ENCODE data around the gene PNP.

PNP gene

DNA sequence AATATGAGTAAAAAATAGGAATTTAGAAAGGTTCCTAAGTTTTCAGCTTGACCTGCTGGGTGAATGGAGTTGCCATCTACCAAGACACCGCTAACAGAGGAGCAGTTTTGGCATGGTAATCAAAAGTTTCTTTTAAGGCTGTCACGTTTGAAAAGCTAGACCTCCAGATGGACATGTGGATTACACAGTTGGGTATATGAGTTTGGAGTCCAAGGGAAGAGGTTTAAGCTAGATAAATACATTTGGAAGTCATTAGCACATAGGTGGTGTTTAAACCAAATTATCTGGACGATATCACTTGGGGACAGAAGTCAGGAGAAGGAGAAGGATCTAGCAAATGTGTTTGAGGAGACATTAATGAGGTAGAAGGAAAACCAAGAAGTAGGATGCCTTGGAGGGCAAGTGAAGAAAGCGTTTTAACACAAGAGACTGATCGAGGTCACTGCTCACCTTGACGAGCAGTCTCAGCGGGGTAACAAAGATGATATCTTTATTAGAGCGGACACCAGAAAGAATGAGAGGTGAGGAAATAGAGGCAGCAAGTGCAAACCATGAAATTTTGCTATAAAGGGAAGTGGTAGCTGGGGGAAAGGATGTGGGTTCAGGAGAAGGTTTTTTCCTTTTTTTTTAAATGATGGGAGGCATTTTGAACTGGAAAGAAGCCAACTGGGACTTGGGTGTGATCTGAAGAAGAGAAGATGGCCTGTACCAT, 17.6 kb downstream of the PNP start:
- FAIRE-seq (peak; percentile 45), DNase-seq (ENCODE audit: insufficient read length, low spot score) (no peak)
- no peak; the same call in 1 of the 2 replicates for TF ChIP-seq SPI1 (IDR thresholded peaks at IDR 0.05; ENCODE audit: low read depth, low read length)
- no peak for TF ChIP-seq TAF1 (IDR thresholded peaks at IDR 0.05; ENCODE audit: low read depth, low read length)
- TF ChIP-seq POLR2A (IDR thresholded peaks at IDR 0.05; ENCODE audit: low read depth, low read length), result no peak
- TF ChIP-seq POLR2AphosphoS5 (IDR thresholded peaks at IDR 0.05; ENCODE audit: low read depth, low read length), result no peak
- TF ChIP-seq PAX5 (IDR thresholded peaks at IDR 0.05; ENCODE audit: insufficient read depth, low read length, severe bottlenecking), result no peak

DNA sequence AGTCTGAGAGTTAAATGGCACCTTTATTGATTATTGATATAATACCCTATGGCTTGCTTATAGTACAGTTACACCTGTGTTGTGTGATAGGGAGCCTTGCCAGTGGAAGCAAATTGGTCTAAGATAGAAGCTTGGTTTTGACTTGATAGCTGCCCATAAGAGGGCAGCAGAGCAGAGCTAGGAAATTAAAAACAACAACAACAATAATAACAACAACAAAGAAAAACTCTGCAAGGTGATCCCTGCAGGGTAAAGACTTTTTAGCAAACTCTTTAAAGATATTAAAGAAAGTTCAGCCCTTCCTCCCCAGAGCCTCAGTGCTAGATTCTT, 18.2 kb downstream of the PNP start:
- TF ChIP-seq SPI1 (IDR thresholded peaks at IDR 0.05; ENCODE audit: low read depth, low read length) (no peak), POLR2AphosphoS5 (IDR thresholded peaks at IDR 0.05; ENCODE audit: low read depth, low read length) (no peak), POLR2A (IDR thresholded peaks at IDR 0.05; ENCODE audit: low read depth, low read length) (no peak), POU2F2 (IDR thresholded peaks at IDR 0.05; ENCODE audit: low read depth, low read length) (no peak), PAX5 (IDR thresholded peaks at IDR 0.05; ENCODE audit: insufficient read depth, low read length, severe bottlenecking) (no peak), TAF1 (IDR thresholded peaks at IDR 0.05; ENCODE audit: low read depth, low read length) (no peak)
- no peak for DNase-seq (ENCODE audit: insufficient read length, low spot score)
- FAIRE-seq, result no peak

DNA sequence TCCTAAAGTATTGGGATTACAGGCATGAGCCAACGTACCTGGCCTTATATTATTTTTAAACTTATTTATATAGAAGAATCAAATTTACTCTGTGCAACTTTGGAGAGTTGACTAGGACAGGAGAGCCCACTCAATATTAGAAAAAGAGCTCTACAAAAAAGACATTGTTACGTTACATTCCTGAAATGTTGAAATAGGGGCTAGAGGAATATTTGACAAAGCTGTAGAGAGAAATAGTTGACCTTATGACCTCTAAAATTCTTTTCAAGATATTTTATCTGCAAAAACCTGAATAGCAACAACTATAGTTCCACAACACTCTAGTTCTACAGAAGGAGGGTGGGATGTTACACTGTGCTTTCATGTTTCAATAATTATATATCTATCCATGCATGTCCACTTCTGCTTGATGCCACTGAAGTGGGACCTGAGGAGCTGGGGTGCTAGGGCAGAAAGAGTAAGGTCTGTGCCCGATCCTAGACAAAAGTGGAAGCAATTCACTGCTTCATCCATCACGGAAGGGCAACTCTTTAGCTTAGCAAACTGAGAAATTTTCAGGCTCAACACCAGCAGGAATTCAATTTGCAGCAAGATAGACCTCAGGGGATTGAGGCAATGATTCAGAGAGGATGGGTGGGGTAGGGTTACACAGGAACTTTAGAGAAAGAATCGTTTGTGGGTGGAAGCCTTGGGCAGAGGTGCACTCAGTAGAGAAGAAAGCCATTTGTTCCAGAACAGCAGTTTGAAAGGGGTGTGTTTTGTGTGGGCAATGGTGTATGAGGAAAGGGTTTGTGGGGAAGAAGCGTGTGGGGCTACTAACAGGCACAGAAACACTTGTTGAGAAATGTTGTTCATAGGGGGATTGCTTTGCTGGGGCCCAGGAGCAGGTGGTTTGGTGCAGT, 20.1 kb downstream of the PNP start:
- no peak for TF ChIP-seq POLR2A (IDR thresholded peaks at IDR 0.05; ENCODE audit: low read depth, low read length)
- no peak for TF ChIP-seq POU2F2 (IDR thresholded peaks at IDR 0.05; ENCODE audit: low read depth, low read length)
- TF ChIP-seq PAX5 (IDR thresholded peaks at IDR 0.05; ENCODE audit: insufficient read depth, low read length, severe bottlenecking), result no peak
- no peak for TF ChIP-seq SPI1 (IDR thresholded peaks at IDR 0.05; ENCODE audit: low read depth, low read length)
- no peak for TF ChIP-seq TAF1 (IDR thresholded peaks at IDR 0.05; ENCODE audit: low read depth, low read length)
- TF ChIP-seq POLR2AphosphoS5 (IDR thresholded peaks at IDR 0.05; ENCODE audit: low read depth, low read length), result no peak
- DNase-seq (ENCODE audit: insufficient read length, low spot score) (no peak), FAIRE-seq (peak; percentile 79)

DNA sequence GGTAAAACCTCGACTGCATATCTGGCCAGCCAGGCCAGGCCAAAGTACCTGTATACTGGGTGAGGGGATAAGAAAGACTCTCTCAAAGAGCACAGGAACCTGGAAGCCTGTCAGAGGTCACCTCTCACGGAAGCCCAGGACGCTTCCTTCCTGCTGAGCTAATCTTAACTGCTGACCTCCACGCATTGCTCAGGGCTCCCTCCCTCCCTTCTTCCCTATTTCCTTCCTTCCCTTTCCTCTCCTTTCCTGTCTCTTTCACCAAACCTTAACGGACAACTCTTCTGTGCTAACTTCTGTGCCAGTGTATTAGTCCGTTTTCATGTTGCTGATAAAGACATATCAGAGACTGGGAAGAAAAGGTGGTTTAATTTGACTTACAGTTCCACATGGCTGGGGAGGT, 21.4 kb downstream of the PNP start:
- DNase-seq (ENCODE audit: insufficient read length, low spot score), result no peak
- FAIRE-seq, result no peak
- TF ChIP-seq POU2F2 (IDR thresholded peaks at IDR 0.05; ENCODE audit: low read depth, low read length) (no peak), POLR2A (IDR thresholded peaks at IDR 0.05; ENCODE audit: low read depth, low read length) (no peak), PAX5 (IDR thresholded peaks at IDR 0.05; ENCODE audit: insufficient read depth, low read length, severe bottlenecking) (no peak), POLR2AphosphoS5 (IDR thresholded peaks at IDR 0.05; ENCODE audit: low read depth, low read length) (no peak), TAF1 (IDR thresholded peaks at IDR 0.05; ENCODE audit: low read depth, low read length) (no peak), SPI1 (IDR thresholded peaks at IDR 0.05; ENCODE audit: low read depth, low read length) (no peak)

DNA sequence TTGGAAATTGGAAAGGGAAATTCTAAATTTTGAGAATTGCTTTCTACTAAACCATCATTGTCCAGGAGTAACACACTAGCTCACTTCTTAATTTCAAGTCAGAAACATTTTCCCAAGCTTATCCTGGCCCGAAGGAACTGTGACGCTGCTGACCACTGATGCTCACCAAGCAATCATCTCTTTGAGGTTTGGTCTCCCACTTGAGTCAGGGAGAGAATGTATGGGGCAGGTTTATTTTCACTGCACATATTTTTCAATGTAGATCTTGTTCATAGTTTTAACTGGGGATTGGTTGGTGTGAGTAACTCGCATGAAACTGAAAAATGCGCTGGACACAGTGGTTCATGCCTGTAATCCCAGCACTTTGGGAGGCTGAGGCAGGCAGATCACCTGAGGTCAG, 23.3 kb downstream of the PNP start:
- no peak for TF ChIP-seq POLR2AphosphoS5 (IDR thresholded peaks at IDR 0.05; ENCODE audit: low read depth, low read length)
- TF ChIP-seq POLR2A (IDR thresholded peaks at IDR 0.05; ENCODE audit: low read depth, low read length), result no peak
- no peak for TF ChIP-seq TAF1 (IDR thresholded peaks at IDR 0.05; ENCODE audit: low read depth, low read length)
- no peak for TF ChIP-seq SPI1 (IDR thresholded peaks at IDR 0.05; ENCODE audit: low read depth, low read length)
- no peak for TF ChIP-seq POU2F2 (IDR thresholded peaks at IDR 0.05; ENCODE audit: low read depth, low read length)
- TF ChIP-seq PAX5 (IDR thresholded peaks at IDR 0.05; ENCODE audit: insufficient read depth, low read length, severe bottlenecking), result no peak
- no peak for FAIRE-seq
- DNase-seq (ENCODE audit: insufficient read length, low spot score), result no peak

DNA sequence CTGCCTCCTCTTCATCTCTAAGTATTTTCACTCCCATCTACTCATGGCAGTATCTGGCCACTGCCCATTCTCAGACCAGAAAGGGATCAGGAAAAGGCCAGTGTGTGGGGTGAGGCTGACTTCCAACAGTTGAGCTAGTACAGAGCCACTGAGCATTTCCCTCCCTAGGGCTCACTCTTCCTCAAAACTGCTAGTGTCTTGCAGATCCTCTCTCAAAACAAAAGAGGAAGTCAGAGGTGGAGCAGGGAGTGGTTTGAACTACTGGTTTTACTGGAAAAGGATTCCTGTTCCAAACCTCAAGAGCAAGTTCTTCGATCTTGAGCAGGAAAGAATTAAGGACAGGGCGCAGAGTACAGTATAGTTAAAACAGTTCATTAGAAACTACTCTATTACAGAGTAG, 24.4 kb downstream of the PNP start:
- DNase-seq (ENCODE audit: insufficient read length, low spot score) (no peak), FAIRE-seq (peak; percentile 65)
- no peak for TF ChIP-seq POLR2A (IDR thresholded peaks at IDR 0.05; ENCODE audit: low read depth, low read length)
- TF ChIP-seq SPI1 (IDR thresholded peaks at IDR 0.05; ENCODE audit: low read depth, low read length), result peak; percentile 91

DNA sequence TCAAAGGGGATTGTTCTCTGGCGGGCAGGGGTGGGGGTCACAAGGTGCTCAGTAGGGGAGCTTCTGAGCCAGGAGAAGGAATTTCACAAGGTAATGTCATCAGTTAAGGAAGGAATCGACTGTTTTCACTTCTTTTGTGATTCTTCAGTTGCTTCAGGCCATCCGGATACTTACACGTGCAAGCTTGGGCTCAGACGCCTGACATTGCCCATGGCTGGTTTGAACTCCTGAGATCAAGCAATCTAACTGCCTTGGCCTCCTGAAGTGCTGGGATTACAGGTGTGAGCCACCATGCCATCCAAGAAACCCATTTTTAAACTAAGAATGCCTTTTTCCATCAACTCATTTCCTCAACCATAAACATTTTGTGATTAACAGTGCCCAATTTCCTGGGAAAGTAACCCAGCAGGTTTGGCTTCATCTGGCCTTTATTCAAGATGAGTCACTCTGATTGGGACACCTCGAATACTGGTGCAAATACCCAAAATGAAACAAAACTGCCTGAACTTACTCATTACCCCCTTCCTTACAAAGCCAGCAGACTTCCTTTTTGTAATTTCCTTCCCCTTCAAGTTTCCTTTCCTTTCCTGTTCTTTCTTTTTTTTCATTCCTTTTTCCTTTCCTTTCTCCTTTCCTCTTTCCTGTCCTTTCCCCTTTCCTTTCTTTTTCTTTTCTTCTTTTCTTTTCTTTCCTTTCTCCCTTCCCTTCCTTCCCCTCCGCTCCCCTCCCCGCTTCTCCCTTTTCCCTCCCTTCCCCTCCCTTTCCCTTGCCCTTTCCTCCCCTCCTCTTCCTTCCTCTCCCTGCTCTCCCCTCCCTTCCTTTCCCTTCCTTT, 25.9 kb downstream of the PNP start:
- no peak for DNase-seq (ENCODE audit: insufficient read length, low spot score)

DNA sequence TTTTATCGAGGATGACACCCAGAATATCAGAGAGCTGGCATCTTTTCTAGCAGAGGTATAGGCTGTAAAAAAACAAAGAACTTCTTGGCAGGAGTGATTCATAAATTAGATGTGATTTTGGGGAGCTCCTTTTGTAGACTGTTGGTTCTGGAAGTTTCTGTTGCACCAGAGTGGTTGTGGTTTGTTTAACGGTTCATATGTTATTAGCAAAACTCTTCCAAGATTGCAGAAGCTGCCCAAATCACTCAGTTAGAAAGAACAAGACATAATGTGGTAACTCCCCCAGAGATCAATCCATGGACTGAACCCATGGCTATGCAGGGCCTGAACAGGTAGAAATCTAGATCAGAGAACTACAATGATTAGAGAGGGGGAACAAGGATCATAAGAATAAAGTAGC, 29.4 kb downstream of the PNP start:
- TF ChIP-seq POLR2A (IDR thresholded peaks at IDR 0.05; ENCODE audit: low read depth, low read length) (no peak), POU2F2 (IDR thresholded peaks at IDR 0.05; ENCODE audit: low read depth, low read length) (no peak), SPI1 (IDR thresholded peaks at IDR 0.05; ENCODE audit: low read depth, low read length) (no peak), PAX5 (IDR thresholded peaks at IDR 0.05; ENCODE audit: insufficient read depth, low read length, severe bottlenecking) (no peak)
- DNase-seq (ENCODE audit: insufficient read length, low spot score) (no peak), FAIRE-seq (no peak)

More for the DNA sequence above, 25.9 kb downstream of the PNP start:
- TF ChIP-seq POLR2AphosphoS5 (IDR thresholded peaks at IDR 0.05; ENCODE audit: low read depth, low read length), result no peak
- no peak for TF ChIP-seq POU2F2 (IDR thresholded peaks at IDR 0.05; ENCODE audit: low read depth, low read length)
- FAIRE-seq, result no peak

DNA sequence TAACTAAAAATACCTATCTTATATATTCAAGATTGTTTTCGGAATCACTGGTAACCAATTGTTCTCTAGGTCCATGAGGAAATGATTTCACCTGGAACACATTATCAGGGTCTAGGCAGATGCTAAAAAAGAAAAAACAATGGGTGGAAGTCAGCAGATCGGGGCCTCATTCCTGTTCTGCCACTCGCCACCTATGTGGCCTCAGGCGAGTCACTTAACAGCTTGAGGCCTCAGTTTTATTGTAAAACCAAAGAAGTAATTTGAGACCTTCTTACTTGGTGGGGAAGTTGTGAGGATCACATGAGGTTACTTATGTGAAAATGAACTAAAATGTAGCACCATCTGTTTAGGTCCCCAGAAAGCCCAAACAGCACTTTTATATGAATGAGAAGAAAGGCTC, 29.9 kb downstream of the PNP start:
- no peak for TF ChIP-seq SPI1 (IDR thresholded peaks at IDR 0.05; ENCODE audit: low read depth, low read length)
- no peak for TF ChIP-seq POU2F2 (IDR thresholded peaks at IDR 0.05; ENCODE audit: low read depth, low read length)
- FAIRE-seq (no peak), DNase-seq (ENCODE audit: insufficient read length, low spot score) (no peak)

Measured in GM12891 (cell line).